Activated gamma-delta T cell treated with Interleukin-2 at 50 U/mL for 16 hours (primary cell): ENCODE measurements around the gene ZMYM2.

Source experiments
- DNase-seq: peaks from one replicate; pipeline ENCODE4 v3.0.0-alpha.2; 2020

Gene ZMYM2

DNA sequence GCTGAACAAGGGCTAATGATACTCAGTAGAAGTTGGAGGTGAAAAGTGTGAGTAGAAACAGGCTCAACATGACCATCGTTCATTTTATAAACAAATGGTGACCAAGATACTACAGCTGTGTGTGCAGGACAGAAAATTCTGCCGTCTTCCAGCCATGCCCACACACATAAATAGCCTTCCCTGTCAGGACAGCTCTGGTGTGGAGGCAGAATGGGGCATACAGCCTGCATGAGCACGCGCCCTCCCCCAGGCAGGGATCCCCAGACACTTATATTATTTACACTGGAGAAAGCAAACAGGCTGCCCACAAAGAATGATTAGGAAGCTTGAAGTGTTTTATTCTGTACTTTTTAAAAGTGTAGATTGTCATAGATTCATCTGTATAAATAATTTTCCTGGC is 182.0 kb downstream of the ZMYM2 start:
- no peak for DNase-seq
